ENCODE data around the gene SETBP1. TPM values are rescaled to one million over a fixed set of nuclear protein-coding genes. Genes with fewer than 3 reads are reported as not detected.

SETBP1 gene
- total RNA-seq, 1 experiment from 2014 or later: 0.05 TPM

DNA sequence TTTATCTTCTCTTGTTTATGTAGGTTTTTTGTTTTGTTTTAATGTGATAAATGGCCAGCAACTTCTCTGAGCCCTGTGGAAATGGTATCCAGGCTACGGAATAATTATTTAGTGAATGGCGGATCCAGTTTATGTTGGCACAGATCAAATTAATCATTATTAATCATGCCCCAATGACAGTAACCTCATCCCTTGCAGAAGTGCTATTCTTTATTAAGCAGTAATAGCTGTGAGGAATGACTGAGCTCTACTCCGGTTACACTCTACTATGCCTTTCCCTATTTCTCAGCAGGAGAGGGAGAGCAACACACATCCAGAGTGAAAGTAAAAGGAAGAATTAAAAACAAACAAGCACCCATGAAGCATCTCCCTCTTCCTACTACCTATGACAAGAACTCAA is 84.8 kb downstream of the SETBP1 start:
- Histone ChIP-seq H3K27ac (ENCODE audit: low read depth, low read length) (no peak overlapping the region), H3K27me3 (ENCODE audit: insufficient read depth, low read length) (no peaks in the 10 kb centered on the region), H3K36me3 (ENCODE audit: control insufficient read depth in 1 of 2, insufficient read depth in 2 of 2, low read length in 2 of 2) (no peaks in the 10 kb centered on the region), H3K4me1 (ENCODE audit: control insufficient read depth in 1 of 2, insufficient read depth in 2 of 2, low read length in 2 of 2) (no peaks in the 10 kb centered on the region), H3K4me3 (replicated peaks in 1 of 2; ENCODE audit: low read depth in 1 of 2, low read length in 2 of 2) (no peak overlapping the region), H2AFZ (ENCODE audit: low read depth, low read length, poor library complexity, severe bottlenecking) (no peak overlapping the region), H3K9me3 (ENCODE audit: control insufficient read depth in 1 of 2, insufficient read depth in 1 of 2, low read depth in 1 of 2, low read length in 2 of 2) (peaks cover 3 to 34% of the 10 kb centered on the region in 2 experiments; a peak in 2 of 4 replicates), H3K9ac (ENCODE audit: low read length) (no peak overlapping the region), H3K4me2 (ENCODE audit: low read length) (no peak overlapping the region), H4K20me1 (ENCODE audit: insufficient read depth) (no peaks in the 10 kb centered on the region), H3K79me2 (ENCODE audit: insufficient read depth, low read length) (no peaks in the 10 kb centered on the region), H3K9me2 (ENCODE audit: insufficient read depth) (no peaks in the 10 kb centered on the region)
- DNase-seq (ENCODE audit: low read depth, low spot score) (no peak), ATAC-seq (no peak)
- ChIA-PET POLR2A (no interaction called here), CTCF (no interaction called here), RAD21 (ENCODE audit: low non-redundant PET in 1 of 2, low total read pairs in 2 of 2, uncharacterized antibody in 2 of 2, unreplicated experiment in 2 of 2) (no interaction called here)
- no TSS peak for BruUV-seq (replicated peaks)
- no peak for TF ChIP-seq EZH2phosphoT487 (IDR thresholded peaks at IDR 0.05; ENCODE audit: borderline replicate concordance)
- no peak for TF ChIP-seq SP1 (IDR thresholded peaks at IDR 0.05; ENCODE audit: low read depth)
- no peak for TF ChIP-seq ZFX (IDR thresholded peaks at IDR 0.05)
- TF ChIP-seq JUND (IDR thresholded peaks at IDR 0.05): no peak
- no peak for TF ChIP-seq ELF1 (IDR thresholded peaks at IDR 0.05; ENCODE audit: borderline replicate concordance, low read depth)
- intact Hi-C loops (cut with micrococcal nuclease): no loop called here

- Histone ChIP-seq H3K4me3 (replicated peaks in 1 of 2; ENCODE audit: low read depth in 1 of 2, low read length in 2 of 2) (no peak overlapping the region), H3K9me2 (ENCODE audit: insufficient read depth) (no peaks in the 10 kb centered on the region), H3K9ac (ENCODE audit: low read length) (no peak overlapping the region), H4K20me1 (ENCODE audit: insufficient read depth) (no peaks in the 10 kb centered on the region), H3K79me2 (ENCODE audit: insufficient read depth, low read length) (no peaks in the 10 kb centered on the region), H2AFZ (ENCODE audit: low read depth, low read length, poor library complexity, severe bottlenecking) (no peak overlapping the region), H3K27ac (ENCODE audit: low read depth, low read length) (no peak overlapping the region), H3K36me3 (ENCODE audit: control insufficient read depth in 1 of 2, insufficient read depth in 2 of 2, low read length in 2 of 2) (no peaks in the 10 kb centered on the region), H3K4me1 (ENCODE audit: control insufficient read depth in 1 of 2, insufficient read depth in 2 of 2, low read length in 2 of 2) (no peaks in the 10 kb centered on the region), H3K4me2 (ENCODE audit: low read length) (no peak overlapping the region), H3K9me3 (ENCODE audit: control insufficient read depth in 1 of 2, insufficient read depth in 1 of 2, low read depth in 1 of 2, low read length in 2 of 2) (peaks cover 3 to 34% of the 10 kb centered on the region in 2 experiments; a peak in 2 of 4 replicates), H3K27me3 (ENCODE audit: insufficient read depth, low read length) (no peaks in the 10 kb centered on the region)
- RAD21 ChIA-PET (ENCODE audit: low non-redundant PET in 1 of 2, low total read pairs in 2 of 2, uncharacterized antibody in 2 of 2, unreplicated experiment in 2 of 2): no interaction called here
- CTCF ChIA-PET: no interaction called here
- no peak for ATAC-seq
- POLR2A ChIA-PET: no interaction called here
- DNase-seq (ENCODE audit: low read depth, low spot score): no peak
- intact Hi-C loops (cut with micrococcal nuclease): no loop called here
- BruUV-seq (replicated peaks): no TSS peak
- no peak for TF ChIP-seq EZH2 (IDR thresholded peaks at IDR 0.05)
- no peak for TF ChIP-seq POLR2A (IDR thresholded peaks at IDR 0.05; ENCODE audit: borderline replicate concordance, extremely low read depth, insufficient read depth, insufficient read length)
- no peak for TF ChIP-seq RAD21 (IDR thresholded peaks at IDR 0.05; ENCODE audit: low read depth)
- no peak for TF ChIP-seq TCF7L2 (IDR thresholded peaks at IDR 0.05; ENCODE audit: borderline replicate concordance, extremely low read depth, insufficient read depth, insufficient read length)
- TF ChIP-seq ZNF274 (IDR thresholded peaks at IDR 0.05; ENCODE audit: low read depth, low read length): no peak
- TF ChIP-seq YY1 (IDR thresholded peaks at IDR 0.05; ENCODE audit: extremely low read depth, insufficient replicate concordance, low read depth, low read length): no peak
- TF ChIP-seq EZH2phosphoT487 (IDR thresholded peaks at IDR 0.05; ENCODE audit: borderline replicate concordance): no peak
- no peak for TF ChIP-seq ZBTB33 (IDR thresholded peaks at IDR 0.05; ENCODE audit: extremely low read depth, insufficient replicate concordance, low read length)
- no peak for TF ChIP-seq JUND (IDR thresholded peaks at IDR 0.05)
- no peak for TF ChIP-seq SP1 (IDR thresholded peaks at IDR 0.05; ENCODE audit: low read depth)
- TF ChIP-seq ZFX (IDR thresholded peaks at IDR 0.05): no peak
- no peak for TF ChIP-seq CTCF (IDR thresholded peaks at IDR 0.05 in 2 of 3, conservative IDR thresholded peaks at IDR 0.05 in 1 of 3; ENCODE audit: borderline replicate concordance in 1 of 3, insufficient read depth in 1 of 3, low read depth in 2 of 3, low read length in 2 of 3)
Measured at GRCh38 chr18:44766450-44766849, 85.8 kb downstream of the SETBP1 start.
